ENCODE measurements around the gene EFCAB8.
"Not testable (repeated sequence)": the region's sequence is repeated elsewhere in the genome, so short reads cannot be mapped to it uniquely, and the experiment has no call there.

EFCAB8 gene

DNA sequence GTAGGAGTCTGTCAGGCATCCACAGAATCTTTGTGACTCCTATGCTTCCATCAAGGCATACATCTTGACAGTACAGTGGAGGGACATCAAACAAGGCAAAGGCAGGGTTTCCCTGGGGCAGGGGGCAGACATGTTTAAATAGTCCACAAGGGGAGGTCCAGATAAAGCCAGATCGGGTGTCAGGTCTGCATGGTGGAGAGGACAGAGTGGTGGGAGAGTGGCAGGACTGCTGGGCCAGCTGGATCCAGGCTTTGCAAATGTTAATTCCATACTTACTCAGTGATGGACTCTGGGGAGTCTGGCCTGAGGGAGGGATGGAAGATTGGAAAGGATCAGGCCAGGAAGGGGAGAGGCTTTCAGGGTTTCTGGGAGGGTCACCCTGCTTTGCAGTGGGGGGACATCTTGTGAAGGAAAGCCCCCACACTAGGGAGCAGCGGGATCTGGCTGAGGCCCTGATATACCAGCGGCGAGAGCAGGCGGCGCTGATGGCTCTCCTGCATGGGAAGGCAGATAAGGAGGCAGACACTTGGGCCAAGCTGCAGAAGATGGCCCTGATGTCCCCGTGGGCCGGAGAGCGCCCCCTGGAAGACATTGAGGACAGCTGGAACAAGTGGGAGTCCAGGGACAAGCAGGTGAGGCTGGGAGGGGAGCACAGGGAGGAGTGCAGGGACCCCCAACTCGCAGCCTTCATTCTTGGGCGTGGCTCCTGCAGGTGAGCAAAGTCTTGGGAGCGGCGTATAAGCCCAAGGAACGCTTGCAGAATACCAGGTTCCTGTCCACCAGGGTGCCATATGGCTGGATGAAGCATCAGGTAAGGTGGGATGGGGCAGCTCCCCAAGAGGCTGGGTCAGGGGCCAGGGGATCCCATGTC lies 100.9 kb downstream of the EFCAB8 start:
- no peak for DNase-seq

DNA sequence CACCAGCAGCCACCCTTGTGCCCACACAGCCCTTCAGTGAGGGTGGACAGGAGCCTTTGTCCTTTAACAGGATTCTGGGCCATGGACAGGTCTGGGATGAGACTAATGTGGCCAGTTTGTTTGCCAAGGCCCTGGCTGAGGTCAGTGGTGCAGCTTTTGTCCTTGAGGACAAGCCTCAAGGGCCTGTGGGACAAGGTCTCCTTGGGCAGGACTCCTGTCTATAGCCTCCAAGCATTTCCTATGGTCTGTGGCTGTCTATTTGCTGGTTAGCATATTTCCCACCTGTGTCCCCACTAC lies 101.4 kb downstream of the EFCAB8 start:
- DNase-seq = no peak

DNA sequence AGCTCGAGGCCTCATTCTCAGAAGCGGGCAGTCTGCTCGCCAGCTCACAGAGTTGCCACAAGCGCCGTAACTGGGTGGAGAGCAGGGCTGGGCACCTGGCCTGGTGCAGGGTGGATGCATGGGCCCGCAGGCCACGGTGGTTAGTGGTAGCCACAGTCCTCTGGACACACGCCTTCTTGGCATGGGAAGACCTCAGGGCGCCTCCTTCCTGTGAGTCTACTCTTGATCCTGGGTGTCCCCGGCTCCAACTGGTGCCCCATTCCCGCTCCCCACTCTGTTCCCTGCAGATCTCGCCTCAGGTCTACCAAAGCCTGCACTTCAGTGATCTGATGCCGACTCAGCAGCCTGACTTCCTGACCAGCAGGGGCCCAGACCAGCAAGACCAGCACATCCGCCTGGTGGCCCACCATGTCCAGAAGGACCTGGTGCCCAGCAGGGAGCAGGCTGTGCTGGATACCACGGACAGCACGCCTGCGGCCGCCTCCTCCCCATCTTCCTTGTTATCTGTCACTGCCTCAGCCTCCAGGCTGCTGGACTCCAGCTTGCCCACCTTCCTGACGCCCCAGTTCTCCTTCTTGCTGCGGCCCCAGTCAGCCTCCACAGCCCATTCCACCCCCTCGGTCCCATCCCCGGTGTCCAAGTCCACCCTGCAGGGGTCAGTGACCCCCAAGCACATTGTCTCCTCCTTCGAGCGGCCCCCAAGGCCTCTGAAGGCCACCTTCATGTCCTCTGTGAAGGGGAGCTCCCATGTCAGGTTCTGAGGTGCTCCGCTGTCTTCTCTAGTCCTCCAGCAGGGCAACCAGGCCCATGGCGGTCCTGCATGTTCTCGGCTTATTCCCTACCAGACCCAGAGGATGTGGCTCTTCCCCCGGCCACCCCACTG lies 102.4 kb downstream of the EFCAB8 start:
- no peak for DNase-seq

DNA sequence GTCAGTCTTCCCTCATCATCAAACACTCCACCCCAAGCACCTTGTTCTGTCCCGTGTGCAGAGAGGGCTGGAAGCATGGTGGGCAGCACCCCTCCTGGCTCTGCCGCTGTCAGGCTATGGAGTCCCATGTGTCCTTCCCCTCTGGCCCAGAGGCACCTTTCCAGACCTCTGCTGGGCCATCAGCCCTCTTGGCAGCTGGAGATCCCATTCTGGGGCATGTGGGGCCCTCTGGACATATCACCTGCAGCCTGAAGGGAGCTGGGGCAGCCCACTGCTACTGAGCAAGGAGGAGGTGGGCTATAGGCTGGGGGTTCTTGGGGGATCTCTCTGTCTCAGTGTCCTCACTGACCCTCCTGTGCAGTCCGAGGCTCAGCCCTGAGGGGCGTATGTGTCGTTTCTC lies 103.3 kb downstream of the EFCAB8 start:
- DNase-seq = no peak

DNA sequence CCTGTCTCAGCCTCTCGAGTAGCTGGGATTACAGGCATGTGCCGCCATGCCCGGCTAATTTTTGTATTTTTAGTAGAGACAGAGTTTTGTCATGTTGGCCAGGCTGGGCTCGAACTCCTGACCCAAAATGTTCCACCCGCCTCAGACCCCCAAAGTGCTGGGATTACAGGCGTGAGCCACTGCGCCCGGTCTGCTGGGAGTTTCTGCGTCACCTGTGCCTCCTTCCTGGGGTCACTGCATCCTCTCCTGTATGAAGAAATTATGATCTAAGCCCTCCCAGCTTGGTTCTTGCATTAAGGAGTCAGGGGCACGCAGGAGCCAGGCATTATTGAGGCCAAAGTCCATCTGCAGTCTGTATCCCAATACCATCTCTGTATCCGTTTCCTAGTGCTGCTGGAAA lies 103.9 kb downstream of the EFCAB8 start:
- not testable (repeated sequence) for DNase-seq

DNA sequence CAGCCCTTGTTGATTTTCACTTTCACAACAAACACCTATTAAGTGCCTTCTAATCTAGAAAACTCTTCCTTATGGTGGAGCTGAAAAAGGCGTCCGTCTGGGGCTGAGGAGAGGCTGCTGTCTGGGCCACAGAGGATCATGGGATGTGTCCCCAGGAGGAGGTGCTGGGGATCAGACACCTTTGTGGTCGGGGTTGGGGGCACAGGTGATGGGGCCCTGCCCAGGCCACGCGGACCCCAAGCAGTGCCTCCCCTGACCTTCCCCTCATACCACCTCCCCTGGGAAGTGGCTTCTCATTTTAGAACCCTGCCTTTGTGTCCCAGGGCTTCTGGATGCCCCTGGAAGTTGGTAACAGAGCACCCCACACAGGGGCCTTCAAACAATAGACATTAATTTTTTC lies 104.5 kb downstream of the EFCAB8 start:
- no peak for DNase-seq

DNA sequence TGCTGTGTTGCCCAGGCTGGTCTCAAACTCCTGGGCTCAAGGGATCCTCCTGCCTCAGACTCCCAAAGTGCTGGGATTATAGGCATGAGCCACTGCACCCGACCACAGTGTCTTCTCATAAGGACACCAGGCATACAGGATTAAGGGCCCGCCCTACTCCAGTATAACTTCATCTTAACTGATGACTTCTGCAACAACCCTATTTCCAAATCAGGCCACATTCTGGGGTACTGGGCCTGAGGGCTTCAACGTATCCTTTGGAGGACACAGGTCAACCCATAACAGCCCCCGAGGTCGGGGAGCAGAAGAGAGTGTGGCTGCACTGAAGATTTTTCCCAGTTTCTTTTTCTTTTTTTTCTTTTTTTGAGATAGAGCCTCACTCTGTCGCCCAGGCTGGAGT lies 105.9 kb downstream of the EFCAB8 start:
- DNase-seq = no peak

DNA sequence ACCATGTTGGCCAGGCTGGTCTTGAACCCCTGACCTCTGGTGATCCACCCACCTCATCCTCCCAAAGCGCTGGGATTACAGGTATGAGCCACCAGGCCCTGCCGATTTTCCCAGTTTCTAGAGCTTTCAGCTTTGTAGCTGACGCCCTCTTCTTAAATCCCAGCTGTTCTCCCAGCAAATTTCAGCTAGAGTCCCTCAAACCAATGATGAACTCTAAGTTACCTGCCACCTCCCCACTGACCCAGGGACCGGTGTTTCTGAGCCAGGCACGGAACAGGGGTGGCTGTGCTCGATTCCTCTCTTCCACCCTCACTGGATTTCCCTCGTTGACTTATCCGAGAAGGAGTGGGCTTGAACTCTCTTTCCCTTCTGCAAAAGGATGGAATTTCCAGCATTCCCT lies 106.4 kb downstream of the EFCAB8 start:
- no peak for DNase-seq

DNA sequence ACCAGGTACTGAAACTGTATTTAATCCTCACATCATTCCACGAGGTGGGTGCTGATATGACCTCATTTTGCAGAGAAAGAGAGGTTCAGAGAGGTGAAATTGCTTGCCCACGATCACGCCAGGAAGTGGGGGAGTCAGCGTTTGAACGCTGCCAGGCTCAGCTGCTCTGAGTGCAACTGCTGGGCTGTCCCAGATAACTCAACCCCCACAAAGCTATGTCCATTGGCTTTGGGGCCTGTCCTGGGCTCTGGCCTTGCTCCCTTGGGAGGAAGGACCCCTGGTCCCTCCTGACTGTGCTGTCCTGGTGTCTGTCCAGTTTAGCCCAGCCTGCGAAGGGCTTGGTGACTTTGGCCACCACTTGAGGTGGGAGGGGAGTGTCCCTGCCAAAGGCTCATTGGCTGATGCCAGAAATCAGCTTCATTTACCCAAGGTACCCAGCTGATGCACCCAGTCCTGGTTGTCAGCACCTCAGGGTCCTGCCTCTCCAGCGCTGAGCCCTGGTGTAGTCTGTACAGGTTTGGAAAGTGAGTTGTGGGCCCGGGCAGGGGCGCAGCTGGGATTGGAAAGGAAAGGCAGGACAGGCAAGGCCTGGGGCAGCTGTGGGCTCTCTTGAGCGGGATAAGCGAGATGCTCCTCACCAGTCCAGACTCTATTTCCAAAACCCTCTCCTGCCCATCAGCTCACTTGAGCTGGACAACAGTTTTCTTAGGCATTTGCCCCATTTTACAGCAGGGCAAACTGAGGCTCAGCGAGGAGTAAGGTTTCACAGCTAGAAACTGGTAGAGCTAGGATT lies 107.1 kb downstream of the EFCAB8 start:
- DNase-seq = no peak

DNA sequence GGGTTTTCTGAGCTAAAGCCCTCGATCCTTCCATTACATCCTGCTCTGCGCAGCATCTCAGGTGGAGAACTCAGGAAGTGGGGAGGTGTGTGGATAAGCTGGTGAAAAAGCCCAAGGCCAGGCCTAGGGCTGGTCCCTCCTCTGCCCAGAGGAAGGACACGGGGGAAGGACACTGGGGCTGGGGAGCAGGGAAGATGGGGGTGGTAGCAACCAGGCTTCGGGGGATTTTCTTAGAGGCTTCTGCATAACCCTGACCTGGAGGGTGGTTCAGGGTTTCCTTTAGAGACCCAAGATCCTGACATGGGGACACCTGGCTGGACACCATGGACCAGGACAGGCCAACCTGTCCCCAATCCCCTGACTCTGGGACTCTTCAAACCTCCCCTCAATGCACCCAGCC lies 107.7 kb downstream of the EFCAB8 start:
- no peak for DNase-seq

DNA sequence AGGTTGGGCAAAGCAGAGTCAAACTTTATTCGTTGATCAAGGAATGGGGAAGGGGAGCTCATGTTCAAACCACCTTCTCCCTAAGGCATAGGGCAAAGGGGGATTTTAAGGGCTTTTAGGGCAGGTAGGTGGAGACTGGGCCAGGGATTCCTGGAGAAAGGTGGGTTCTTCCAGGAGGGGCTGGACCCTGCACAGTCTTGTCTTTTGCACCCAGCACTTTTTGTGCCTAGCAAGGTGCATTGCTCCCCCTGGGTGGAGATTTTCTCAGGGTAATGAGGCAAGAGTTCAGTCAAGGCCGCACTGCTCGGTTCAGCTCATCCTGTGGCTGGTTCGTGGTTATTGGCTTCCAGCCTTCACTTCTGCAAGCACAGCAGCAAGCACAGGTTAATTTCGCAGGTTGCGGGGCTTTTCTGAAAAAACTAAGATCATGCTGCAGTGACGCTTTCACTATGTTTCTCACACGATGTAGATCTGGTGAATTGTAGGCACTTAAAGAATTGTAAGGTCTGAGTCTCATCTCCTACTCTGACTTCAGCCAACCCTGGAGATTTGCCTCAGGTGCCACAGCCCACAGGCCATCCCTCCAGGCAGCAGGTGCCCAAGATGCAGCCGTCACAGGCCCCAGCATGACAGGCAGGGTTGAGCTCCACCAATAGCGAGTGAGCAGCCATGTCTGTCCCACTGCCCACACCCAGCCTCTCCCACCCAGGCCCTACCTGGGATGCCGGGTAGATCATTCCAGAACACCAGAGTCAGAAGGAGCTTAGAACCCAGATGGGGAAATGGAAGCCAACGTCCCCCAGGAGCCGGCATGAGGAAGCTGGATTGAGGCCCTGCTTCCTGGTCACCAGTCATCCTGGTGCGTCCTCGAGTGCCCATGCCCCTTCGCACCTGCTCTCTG lies 108.4 kb downstream of the EFCAB8 start:
- no peak for DNase-seq

DNA sequence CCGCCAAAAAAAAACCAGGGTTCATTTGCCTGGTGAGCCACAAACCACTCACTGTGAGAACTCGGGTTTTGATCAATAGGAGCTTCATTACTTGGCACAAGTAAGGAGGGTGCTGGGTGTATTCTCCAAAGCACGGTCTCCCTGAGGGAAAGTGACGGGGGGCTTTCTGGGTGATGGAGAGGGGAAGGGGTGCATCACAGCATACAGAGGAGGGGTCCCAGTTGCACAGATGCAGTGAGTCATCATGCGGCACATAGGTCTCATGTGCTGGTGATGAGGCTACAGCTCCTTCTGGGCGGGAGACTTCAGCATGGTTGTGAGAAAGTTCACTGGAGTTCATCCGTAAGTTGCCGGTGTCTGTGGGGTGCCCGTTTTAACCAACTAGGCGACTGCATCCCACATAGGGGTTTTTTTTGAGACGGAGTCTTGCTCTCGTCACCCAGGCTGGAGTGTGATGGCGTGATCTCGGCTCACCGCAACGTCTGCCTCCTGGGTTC lies 109.3 kb downstream of the EFCAB8 start:
- DNase-seq = no peak

DNA sequence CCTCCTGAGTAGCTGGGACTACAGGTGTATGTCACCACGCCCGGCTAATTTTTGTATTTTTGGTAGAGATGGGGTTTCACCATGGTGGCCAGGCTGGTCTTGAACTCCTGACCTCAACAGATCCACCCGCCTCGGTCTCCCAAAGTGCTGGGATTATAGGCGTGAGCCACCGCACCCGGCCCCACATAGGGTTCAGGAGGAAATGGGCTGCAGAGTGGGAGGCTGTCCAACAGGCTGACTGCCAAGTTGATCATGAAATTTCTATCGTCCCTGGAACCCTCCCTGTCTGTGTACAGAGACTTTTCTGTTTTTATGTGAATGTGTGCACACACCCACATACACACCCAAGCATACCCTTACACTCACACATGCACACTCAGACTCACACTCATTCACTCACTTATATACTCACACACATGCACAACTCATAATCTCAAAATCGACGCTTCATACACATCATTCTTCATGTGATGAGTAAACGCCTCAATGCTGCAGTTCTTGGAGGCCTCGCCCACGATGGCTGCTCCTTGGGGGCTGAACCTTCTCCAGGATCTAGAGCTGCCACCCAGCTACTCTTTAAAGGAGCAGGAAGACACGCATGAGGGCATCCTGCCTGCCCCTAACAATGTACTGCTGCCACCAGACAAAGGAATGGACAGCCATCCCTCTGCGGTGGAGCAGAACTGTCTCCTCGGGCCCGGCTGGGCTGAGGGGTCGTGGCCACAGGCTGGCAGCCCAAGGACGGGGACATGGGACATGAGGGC lies 109.9 kb downstream of the EFCAB8 start:
- no peak for DNase-seq

DNA sequence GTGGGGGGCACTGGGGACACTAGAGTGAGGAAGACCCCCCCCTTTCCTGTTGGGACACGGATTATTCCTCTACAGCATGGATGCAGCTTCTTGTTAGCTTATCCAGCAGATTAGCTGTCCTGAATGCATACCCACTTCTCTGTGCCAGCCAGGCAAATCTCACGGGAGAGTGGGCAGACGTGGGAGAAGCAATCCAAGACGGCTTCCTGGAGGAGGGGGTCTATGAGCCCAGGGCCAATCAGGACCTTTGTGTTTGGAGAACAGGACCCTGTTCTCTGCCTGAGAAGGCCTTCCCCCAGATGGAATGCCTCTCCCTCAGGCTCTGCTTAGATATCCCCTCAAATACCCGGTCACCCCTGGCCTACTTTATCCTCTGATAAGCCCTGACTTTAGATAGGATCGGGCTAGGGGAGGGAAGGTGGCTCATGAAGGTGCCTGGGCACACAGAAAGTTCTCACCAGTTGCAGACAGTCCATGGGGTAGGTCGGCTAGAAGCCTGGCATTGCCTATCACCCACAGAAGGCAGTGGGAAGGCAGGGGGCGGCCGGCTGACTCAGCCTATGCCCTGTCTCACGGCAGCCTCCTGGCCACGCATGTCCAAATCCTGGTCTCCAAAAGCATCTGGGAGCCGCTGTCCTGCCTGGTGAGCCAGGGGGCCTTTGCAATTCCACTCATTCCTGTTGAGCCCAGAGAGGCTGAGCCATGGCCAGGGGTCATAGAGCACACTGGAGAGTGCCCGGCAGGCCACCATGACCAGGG lies 110.8 kb downstream of the EFCAB8 start:
- no peak for DNase-seq

DNA sequence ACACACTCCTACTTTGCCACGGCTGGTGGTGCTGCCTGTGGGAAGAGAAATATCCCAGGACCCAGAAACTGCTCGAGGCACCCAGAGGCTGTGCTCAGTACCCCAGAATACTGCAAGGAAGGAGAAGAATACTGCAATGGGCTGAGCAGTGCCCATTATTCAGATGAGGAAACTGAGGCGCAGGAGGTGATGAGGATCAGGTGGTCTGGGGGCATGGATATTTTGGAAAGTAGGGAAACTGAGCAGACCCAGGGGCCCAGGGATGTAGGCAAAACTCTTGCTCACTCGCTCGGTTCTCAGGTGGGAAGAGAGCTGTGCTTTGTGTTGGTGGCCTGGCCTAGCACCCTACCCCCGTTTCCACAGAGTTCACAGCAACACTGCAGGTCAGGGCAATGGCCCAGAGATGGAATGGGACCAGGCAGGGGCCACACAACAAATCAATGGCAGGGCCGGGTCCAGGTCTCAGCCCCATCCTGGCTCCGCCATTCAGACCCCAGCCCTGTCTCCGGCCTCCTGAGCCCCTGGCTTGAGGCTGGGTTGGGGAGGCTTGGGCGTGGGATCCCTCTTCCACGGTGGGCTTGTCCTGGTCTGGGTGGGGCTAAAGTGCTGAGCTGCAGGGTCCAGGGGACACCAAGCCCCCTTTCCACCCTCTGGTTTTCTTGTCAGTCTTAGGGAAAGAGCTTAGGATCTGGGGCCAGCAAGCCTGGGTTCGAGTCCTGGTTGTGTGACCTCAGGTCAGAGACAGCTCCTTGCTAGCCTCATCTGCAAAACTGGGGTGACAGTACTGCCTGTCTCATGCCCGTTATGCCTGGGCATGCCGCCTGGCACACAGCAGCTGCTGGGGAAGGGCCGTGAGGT lies 111.6 kb downstream of the EFCAB8 start:
- DNase-seq = no peak

DNA sequence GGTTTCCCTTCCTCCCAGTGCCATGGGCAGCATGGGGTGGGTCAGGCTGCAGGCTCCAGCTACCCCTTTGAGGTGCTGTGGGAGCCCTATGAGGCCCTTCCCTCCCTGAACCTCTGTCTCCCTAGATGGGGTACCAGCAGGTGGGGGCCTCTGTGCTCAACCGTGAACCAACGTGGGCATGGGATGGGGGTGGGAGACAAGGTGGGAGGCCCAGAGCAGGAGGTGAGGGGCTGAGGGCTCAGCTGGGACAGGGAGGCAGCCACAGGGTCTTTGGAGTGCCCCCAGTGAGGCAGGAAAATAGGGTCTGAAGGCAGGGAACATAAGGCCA lies 112.2 kb downstream of the EFCAB8 start:
- no peak for DNase-seq

DNA sequence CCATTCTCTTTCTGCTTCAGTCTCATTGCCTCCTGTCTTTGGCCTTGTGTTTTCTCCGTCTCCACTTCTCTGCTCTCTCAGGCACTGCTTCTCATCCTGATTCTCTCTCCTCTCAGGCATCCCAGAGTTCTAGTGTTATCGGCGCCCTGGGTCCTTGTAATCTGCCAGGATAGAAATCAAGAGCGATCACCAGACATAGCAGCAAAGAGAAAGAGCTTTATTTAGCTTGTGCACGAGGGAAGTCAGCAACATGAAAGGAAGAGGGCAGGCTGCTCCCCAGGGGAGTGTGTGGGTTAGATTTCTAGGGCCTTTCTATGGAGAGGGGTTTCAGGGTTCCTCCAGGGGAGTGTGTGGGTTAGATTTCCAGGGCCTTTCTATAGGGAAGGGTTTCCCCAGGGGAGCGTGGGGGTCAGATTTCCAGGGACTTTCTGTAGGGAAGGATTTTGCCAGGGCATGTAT lies 113.0 kb downstream of the EFCAB8 start:
- no peak for DNase-seq

DNA sequence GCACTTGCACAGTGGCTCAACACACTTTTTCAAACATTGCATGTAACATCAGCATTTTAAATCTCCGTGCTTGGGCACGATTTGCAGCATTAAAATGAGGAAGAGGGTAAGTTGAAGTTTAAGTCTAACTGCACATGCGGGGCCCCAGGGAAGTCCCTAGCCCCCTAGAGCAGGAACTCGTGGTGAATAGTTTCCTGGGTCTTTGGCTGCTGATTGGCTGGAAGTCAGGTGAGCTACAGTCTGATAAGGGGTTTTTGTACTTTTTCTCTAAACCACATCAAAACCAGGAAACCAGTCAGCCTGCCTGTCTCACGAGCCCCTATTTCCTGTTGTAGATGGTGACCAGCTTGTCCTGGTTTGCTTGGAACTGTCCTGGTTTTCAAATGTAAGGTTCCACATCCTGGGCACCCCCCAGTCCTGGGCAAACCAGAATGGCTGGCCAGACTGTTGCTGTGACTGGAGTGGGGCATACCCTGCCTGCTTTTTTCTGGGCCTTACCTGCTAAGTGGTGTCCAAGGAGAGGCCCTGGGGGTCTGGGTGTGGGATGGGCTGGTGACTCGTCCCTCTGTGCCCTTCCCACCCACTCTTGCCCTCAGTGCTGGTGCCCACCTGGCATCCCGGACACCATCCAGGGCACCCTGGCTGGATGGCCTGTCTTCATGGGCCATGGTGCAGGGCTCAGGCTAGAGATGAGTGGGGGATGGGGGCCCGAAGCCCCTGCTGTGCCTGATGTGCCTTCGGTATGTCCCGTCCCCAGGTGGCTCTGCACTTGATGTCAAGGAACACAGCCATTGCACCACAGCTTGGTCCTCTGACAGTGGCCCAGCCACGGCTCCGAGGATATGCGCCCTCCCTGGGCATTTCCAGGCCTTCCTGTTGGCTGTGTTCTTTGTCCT lies 113.7 kb downstream of the EFCAB8 start:
- no peak for DNase-seq

Measured in fibroblast of skin of scalp (primary cell).